CD4-positive, alpha-beta T cell treated with Interleukin-4 for 1 hour (primary cell): ENCODE data around the gene SSBP2.

Experiments
- DNase-seq, 2 donors: peaks; one replicate each; pipeline ENCODE4 v3.0.0-alpha.2; 2020 to 2022

SSBP2 gene

GRCh38 chr5:81763294-81763928 is 12.5 kb upstream of the SSBP2 start:
- no peak for DNase-seq

- DNase-seq, result no peak
Observed at GRCh38 chr5:81762853-81763252, 12.0 kb upstream of the SSBP2 start.

GRCh38 chr5:81762401-81762800 is 11.5 kb upstream of the SSBP2 start:
- no peak for DNase-seq

- DNase-seq, result no peak
Observed at GRCh38 chr5:81761970-81762369, 11.1 kb upstream of the SSBP2 start.

- no peak for DNase-seq
Observed at GRCh38 chr5:81761270-81761669, 10.4 kb upstream of the SSBP2 start.

- DNase-seq, result no peak
Observed at GRCh38 chr5:81760521-81760920, 9.6 kb upstream of the SSBP2 start.

GRCh38 chr5:81759632-81760005 is 8.7 kb upstream of the SSBP2 start:
- DNase-seq, result no peak

GRCh38 chr5:81757404-81757803 is 6.5 kb upstream of the SSBP2 start:
- no peak for DNase-seq

- no peak for DNase-seq
Observed at GRCh38 chr5:81756016-81756415, 5.1 kb upstream of the SSBP2 start.

GRCh38 chr5:81755320-81755719 is 4.4 kb upstream of the SSBP2 start:
- DNase-seq, result no peak

- DNase-seq, result no peak
Observed at GRCh38 chr5:81754621-81755020, 3.7 kb upstream of the SSBP2 start.

- DNase-seq, result no peak
Observed at GRCh38 chr5:81753429-81753828, 2.5 kb upstream of the SSBP2 start.

GRCh38 chr5:81752644-81752963 is 1.7 kb upstream of the SSBP2 start:
- DNase-seq, result no peak

GRCh38 chr5:81751836-81752643 is 1.1 kb upstream of the SSBP2 start:
- DNase-seq, result no peak

GRCh38 chr5:81750308-81751008 is 439 bp downstream of the SSBP2 start:
- no peak for DNase-seq

- DNase-seq, result peak; percentile 51 to 67
Observed at GRCh38 chr5:81749561-81750307, 1.2 kb downstream of the SSBP2 start.

- peak in 1 of 2 donors; percentile 6 for DNase-seq
Observed at GRCh38 chr5:81749192-81749560, 1.7 kb downstream of the SSBP2 start.

- no peak for DNase-seq
Observed at GRCh38 chr5:81748556-81748955, 2.3 kb downstream of the SSBP2 start.

GRCh38 chr5:81747030-81747429 is 3.9 kb downstream of the SSBP2 start:
- no peak for DNase-seq

- DNase-seq, result no peak
Observed at GRCh38 chr5:81740758-81741157, 10.1 kb downstream of the SSBP2 start.

GRCh38 chr5:81739291-81739690 is 11.6 kb downstream of the SSBP2 start:
- DNase-seq, result no peak

- DNase-seq, result no peak
Observed at GRCh38 chr5:81729276-81729675, 21.6 kb downstream of the SSBP2 start.

- no peak for DNase-seq
Observed at GRCh38 chr5:81728301-81728700, 22.6 kb downstream of the SSBP2 start.

GRCh38 chr5:81726297-81726696 is 24.6 kb downstream of the SSBP2 start:
- no peak for DNase-seq
